HG02642 (cell line): Measurements from ENCODE around the gene SPATA3.

Experiments
- ATAC-seq: cut with Tn5 transposase; IDR thresholded peaks from one replicate; pipeline ENCODE4 v1.9.1; 2021; ENCODE audit warnings: mild to moderate bottlenecking; ENCODE audit not compliant: unreplicated experiment, poor library complexity

Gene SPATA3

GRCh38 chr2:230995821-230996220 is at the start of gene SPATA3:
Gene SPATA3, plus strand, starts transcription at chr2:230996121. Its CDS starts 113 bp downstream, at chr2:230996234.
- no peak for ATAC-seq

GRCh38 chr2:230946429-230947234 is 49.3 kb upstream of the SPATA3 start:
- ATAC-seq: no peak

GRCh38 chr2:230947235-230947576 is 48.7 kb upstream of the SPATA3 start:
- no peak for ATAC-seq

- ATAC-seq: peak; percentile 46
These were observed 48.0 kb upstream of the SPATA3 start for GRCh38 chr2:230947908-230948365.

- ATAC-seq: peak; percentile 53
These were observed 45.7 kb upstream of the SPATA3 start for GRCh38 chr2:230949966-230950873.

GRCh38 chr2:230950874-230951339 is 45.0 kb upstream of the SPATA3 start:
- no peak for ATAC-seq

GRCh38 chr2:230951396-230951795 is 44.5 kb upstream of the SPATA3 start:
- ATAC-seq: no peak

GRCh38 chr2:230952226-230952956 is 43.5 kb upstream of the SPATA3 start:
- ATAC-seq: no peak

- peak; percentile 29 for ATAC-seq
These were observed 42.1 kb upstream of the SPATA3 start for GRCh38 chr2:230953845-230954244.

- ATAC-seq: no peak
These were observed 41.2 kb upstream of the SPATA3 start for GRCh38 chr2:230954746-230955145.

GRCh38 chr2:230955163-230955737 is 40.7 kb upstream of the SPATA3 start:
- ATAC-seq: no peak

- ATAC-seq: peak; percentile 73
These were observed 38.8 kb upstream of the SPATA3 start for GRCh38 chr2:230956827-230957755.

GRCh38 chr2:230957756-230958391 is 38.0 kb upstream of the SPATA3 start:
- ATAC-seq: no peak

GRCh38 chr2:230958820-230959756 is 36.8 kb upstream of the SPATA3 start:
- no peak for ATAC-seq

- no peak for ATAC-seq
These were observed 35.9 kb upstream of the SPATA3 start for GRCh38 chr2:230960026-230960425.

- no peak for ATAC-seq
These were observed 34.8 kb upstream of the SPATA3 start for GRCh38 chr2:230961091-230961491.

- ATAC-seq: no peak
These were observed 31.7 kb upstream of the SPATA3 start for GRCh38 chr2:230964136-230964730.
